Skin epidermis (tissue), 12 donors: Measurements from ENCODE around the gene IFIT5.

Source experiments
- H3K27ac ChIP-seq, 21 experiments: fragments of 200-600 bp; sonication (generic) in 11 of 21; one replicate each; pipeline ENCODE4 v1.5.0; 2020; ENCODE audit warnings: mild to moderate bottlenecking in 3 of 21, inconsistent platforms in 2 of 21, moderate library complexity in 2 of 21
- H3K4me3 ChIP-seq, 7 experiments: fragments of 200-600 bp; sonication (generic) in 2 of 7; one replicate each; pipeline ENCODE4 v1.5.0; 2020; ENCODE audit warnings: inconsistent platforms in 2 of 7, mild to moderate bottlenecking in 2 of 7, moderate library complexity in 1 of 7

Gene IFIT5

GRCh38 chr10:89469517-89469916 is 55.1 kb downstream of the IFIT5 start:
- H3K4me3 ChIP-seq, result no peak overlapping the region
- no peak overlapping the region for H3K27ac ChIP-seq
